Endothelial cell of umbilical vein (primary cell): ENCODE data around the gene STK39.

ENCODE experiments used
- GATA2 ChIP-seq: IDR thresholded peaks from 2 replicates; pipeline ENCODE4 v1.7.0; 2011; ENCODE audit warnings: low read depth, mild to moderate bottlenecking, moderate library complexity, mixed read lengths, low read length; ENCODE audit not compliant: insufficient read length, insufficient read depth
- MYC ChIP-seq: IDR thresholded peaks from one replicate; pipeline ENCODE4 v1.6.1; 2011; ENCODE audit warnings: mild to moderate bottlenecking, low read depth, low read length
- POLR2A ChIP-seq: IDR thresholded peaks from 2 replicates; pipeline ENCODE4 v1.6.1; 2012; ENCODE audit warnings: low read depth, mild to moderate bottlenecking, control low read depth, low read length
- POLR2AphosphoS5 ChIP-seq: IDR thresholded peaks from 2 replicates; pipeline ENCODE4 v1.6.1; 2012; ENCODE audit warnings: low read depth, mild to moderate bottlenecking, control low read depth, low read length, moderate library complexity; ENCODE audit not compliant: insufficient read depth
- TF ChIP-seq, protein P1 (sequence below), 2 donors: IDR thresholded peaks; 1 replicate in 1 of 2; 2 replicates in 1 of 2; pipeline ENCODE4 v1.5.1; 2011; ENCODE audit warnings: low read length in 2 of 2, mild to moderate bottlenecking in 2 of 2, moderate library complexity in 2 of 2, control low read depth in 1 of 2, inconsistent platforms in 1 of 2, low read depth in 1 of 2; ENCODE audit not compliant: insufficient read depth in 1 of 2; ENCODE audit errors: extremely low read depth in 1 of 2
- TF ChIP-seq, protein P2 (sequence below): IDR thresholded peaks from 2 replicates; pipeline ENCODE4 v1.6.1; 2011; ENCODE audit not compliant: insufficient read depth, insufficient read length

DNA sequence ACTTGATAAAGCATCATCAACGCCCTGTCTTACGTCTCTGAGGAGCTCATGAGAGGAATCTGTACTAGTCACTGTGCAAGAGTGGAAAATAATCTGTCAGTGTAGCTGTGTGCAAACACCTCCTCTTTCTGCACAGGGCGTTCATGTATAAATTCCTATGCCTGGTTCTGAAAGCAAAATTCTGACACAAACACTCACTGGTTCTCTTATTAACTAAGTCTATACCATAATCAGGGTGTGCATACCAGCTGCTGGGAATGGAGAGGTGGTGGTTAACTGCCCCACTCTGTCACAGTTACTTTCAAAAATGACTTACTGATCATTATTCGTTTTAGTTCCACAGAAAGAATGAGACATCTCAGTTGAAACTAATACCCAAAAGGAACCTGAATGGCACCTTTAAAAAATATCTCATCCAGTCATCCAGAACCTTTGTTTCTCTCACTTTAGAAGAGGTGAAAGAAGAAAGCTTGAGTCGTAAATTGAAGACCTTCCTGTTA is 35.7 kb downstream of the STK39 start:
- TF ChIP-seq, protein P1, sequence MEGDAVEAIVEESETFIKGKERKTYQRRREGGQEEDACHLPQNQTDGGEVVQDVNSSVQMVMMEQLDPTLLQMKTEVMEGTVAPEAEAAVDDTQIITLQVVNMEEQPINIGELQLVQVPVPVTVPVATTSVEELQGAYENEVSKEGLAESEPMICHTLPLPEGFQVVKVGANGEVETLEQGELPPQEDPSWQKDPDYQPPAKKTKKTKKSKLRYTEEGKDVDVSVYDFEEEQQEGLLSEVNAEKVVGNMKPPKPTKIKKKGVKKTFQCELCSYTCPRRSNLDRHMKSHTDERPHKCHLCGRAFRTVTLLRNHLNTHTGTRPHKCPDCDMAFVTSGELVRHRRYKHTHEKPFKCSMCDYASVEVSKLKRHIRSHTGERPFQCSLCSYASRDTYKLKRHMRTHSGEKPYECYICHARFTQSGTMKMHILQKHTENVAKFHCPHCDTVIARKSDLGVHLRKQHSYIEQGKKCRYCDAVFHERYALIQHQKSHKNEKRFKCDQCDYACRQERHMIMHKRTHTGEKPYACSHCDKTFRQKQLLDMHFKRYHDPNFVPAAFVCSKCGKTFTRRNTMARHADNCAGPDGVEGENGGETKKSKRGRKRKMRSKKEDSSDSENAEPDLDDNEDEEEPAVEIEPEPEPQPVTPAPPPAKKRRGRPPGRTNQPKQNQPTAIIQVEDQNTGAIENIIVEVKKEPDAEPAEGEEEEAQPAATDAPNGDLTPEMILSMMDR (IDR thresholded peaks at IDR 0.05; ENCODE audit: extremely low read depth in 1 of 2, insufficient read depth in 1 of 2, low read depth in 1 of 2, low read length in 2 of 2), result no peak
- TF ChIP-seq MYC, result no peak
- no peak for TF ChIP-seq GATA2
- no peak for TF ChIP-seq POLR2A
- TF ChIP-seq, protein P2, sequence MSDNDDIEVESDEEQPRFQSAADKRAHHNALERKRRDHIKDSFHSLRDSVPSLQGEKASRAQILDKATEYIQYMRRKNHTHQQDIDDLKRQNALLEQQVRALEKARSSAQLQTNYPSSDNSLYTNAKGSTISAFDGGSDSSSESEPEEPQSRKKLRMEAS, result no peak
- TF ChIP-seq POLR2AphosphoS5, result no peak
